ENCODE data around the gene RABGGTA.
"Not testable (repeated sequence)": the region's sequence is repeated elsewhere in the genome, so short reads cannot be mapped to it uniquely, and the experiment has no call there.

Gene RABGGTA

DNA sequence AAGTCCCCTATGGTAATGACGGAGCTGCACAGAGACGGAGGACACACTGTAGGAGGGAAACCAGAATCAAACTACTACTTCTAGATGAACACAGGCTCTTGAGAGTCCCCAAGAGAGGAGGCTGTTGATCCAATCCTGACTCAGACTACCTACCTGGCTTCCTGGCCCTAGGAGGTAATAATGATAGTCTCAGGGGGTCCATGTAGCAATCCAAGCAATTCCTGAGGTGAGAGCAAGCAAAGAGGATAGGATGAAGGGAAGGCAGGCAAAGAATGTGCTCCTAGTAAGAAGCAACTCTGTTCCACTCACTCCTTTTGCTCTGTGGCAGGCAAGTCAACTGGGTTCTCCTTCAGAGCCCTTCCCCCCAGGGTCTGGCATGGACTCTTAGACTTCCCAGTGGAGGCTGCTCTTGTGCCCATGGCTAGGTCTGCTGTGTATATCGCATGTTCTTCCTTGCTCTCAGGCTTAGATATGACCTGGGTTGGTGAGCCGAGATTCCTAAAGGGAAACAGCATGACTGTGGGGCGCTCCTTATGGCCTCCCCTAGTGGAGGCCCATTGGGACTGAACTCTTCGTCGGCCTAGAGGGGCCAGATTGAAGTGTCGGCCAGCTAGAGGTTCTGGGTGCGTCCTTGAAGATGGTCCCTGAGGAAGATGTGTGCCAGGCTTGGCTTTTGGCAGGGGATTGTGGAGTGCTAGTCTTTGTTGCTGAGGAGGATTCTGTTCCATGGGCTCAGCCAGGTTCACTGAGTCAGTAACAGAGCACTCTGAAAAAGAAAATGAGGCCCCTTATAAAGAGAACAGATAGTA is 31.1 kb downstream of the RABGGTA start:
- no peak for DNase-seq (ENCODE audit: low read depth in 2 of 2)

- no peak for DNase-seq (ENCODE audit: low read depth in 2 of 2)
Measured at GRCh38 chr14:24238527-24239037, 32.8 kb downstream of the RABGGTA start.

GRCh38 chr14:24238123-24238522 is 33.3 kb downstream of the RABGGTA start:
- DNase-seq (ENCODE audit: low read depth in 2 of 2), result no peak

- DNase-seq (ENCODE audit: low read depth in 2 of 2), result no peak
Measured at GRCh38 chr14:24237463-24237955, 33.9 kb downstream of the RABGGTA start.

DNA sequence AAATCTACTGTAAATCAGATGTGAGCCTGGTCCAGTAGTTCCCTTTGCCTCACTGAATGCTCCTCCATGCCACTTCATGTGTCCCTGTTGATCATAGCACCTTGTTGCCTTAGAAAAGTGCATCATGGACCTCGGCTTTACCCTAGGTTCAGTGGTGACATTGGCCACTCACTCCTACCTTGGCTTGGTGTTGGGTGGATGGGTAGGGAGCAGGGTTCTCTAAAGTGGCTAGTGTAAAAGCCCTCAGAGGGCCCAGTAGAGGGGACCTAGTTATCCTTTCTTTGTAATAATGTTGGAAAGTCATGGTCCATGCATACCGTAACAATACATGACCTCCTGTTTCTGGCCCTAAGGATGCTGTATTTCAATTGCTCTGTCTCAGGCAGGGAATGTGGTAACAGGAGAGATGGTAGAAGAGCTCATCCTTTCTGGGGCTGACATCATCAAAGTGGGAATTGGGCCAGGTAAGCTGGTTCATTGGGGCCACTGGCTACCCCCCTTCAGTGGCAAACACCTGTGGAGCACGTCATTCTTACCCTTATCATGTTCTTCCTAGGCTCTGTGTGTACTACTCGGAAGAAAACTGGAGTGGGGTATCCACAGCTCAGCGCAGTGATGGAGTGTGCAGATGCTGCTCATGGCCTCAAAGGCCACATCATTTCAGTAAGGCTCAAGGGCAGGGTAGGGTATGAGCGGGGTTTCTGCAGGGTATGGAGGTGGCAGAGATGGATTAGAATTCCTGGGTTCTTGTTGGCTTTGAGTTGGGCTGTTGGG is 34.5 kb downstream of the RABGGTA start:
- DNase-seq (ENCODE audit: low read depth in 2 of 2), result no peak

- no peak for DNase-seq (ENCODE audit: low read depth in 2 of 2)
Measured at GRCh38 chr14:24235804-24236688, 35.4 kb downstream of the RABGGTA start.

DNA sequence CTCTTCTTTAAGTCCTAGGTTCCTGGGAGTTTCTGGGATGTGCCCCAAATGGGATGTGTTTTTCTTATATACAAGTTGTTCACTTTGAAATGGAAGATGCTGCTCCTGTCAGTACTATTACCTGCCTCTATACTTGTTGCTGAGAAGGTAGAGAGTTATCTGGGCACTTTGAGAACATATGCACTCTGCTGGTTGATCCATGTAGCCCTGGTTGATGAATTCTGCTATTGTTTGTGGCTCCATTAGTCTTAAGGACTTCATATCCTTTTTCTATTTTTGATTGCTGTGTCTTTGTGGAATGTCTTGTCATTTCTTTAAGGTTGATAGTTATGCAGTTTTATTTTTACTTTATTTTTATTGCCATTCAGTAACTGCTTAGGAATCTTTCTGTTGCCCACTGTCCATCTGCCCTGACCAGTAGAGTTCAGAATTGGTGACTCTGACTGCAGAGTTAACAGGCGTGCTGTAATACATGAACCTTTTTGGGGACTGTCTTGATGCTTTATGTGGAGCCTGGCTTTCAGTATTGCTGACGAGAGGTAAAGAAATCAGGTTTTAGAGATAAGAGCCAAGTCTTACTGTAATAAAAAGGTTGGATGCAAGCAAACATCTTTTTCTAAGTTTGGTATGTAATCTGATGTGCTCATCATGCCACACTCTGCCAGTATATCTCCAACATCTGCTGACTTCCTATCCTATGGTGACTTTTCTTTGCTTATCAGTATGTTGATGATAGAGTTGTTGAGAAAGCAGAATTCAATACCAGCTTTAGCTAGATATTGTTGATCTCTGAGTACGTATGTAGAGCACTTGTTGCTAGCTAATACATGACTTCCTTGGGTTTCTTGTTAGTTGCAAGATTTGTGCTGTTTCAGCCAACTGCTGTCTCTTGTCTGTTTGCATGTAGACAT is 37.0 kb downstream of the RABGGTA start:
- no peak for DNase-seq (ENCODE audit: low read depth in 2 of 2)

GRCh38 chr14:24233538-24233866 is 37.9 kb downstream of the RABGGTA start:
- DNase-seq (ENCODE audit: low read depth in 2 of 2), result no peak

GRCh38 chr14:24232645-24233537 is 38.5 kb downstream of the RABGGTA start, which contains the start of gene GMPR2:
TSS of gene GMPR2 (plus strand) at chr14:24232929. CDS start at chr14:24233254, 325 bp downstream.
- no peak for DNase-seq (ENCODE audit: low read depth in 2 of 2)

- peak; percentile 64 to 75 for DNase-seq (ENCODE audit: low read depth in 2 of 2)
Measured at GRCh38 chr14:24232121-24232644, 39.2 kb downstream of the RABGGTA start, which contains the start of gene NEDD8. TSS of gene NEDD8 (minus strand) at chr14:24232367. CDS start at chr14:24232267, 100 bp downstream.

DNA sequence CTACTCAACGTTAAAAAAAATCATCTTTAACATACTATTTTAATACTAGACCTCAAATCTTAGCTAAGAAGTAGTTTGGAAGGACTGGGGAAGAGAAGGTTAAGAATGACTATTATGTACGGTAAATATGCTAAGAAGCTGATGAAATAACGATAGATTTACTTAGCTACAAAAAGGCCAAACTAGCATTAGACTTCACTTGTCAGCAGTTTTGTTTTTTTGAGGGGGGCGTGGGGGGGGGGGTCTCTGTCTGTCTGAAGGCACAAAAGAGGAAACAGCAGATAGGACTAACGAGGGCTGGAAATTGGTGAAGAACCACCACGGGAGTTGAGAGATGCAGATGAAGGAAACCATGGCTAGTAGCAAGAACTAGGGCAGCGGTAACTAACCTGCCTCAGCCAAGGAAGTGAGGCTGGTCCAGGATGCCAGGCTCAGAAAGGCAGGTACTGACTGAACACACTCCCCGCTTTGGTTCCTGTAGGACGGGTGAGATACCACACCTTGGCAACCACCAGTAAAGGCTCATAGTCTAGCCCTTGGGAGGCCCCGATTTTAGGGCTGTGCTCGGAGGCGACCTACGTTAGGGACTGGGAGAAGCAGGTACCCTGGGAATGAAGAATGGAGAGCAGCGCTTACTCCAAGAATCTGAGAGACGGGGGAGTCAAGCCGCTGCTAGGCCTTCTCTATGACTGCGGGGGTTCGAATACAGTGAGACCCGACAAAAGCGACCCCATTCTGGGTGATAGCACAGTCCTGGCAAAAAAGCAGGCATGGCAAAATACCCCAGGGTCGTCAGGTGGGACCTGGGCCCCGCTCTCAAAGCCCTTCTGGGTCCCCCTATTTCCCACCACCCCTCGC is 39.9 kb downstream of the RABGGTA start:
- DNase-seq (ENCODE audit: low read depth in 2 of 2), result no peak

DNA sequence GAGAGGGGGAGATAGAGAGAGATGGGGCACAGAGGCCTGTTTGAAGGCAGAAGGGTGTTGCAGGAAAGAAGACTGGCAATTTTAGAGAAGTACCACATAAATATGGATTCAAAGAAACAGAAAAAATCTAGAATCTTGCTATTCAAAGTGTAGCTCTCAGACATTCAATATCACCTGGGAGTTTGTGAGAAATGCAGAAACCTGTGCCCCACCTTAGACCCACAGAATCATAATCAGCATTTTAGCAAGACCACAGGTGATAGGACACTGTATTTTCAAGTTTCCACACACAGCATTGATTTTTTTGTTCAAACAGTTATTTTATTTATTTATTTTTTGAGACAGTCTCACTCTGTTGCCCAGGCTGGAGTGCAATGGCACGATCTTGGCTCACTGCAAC is 42.5 kb downstream of the RABGGTA start:
- DNase-seq (ENCODE audit: low read depth in 2 of 2), result no peak

GRCh38 chr14:24226473-24226872 is 44.9 kb downstream of the RABGGTA start:
- DNase-seq (ENCODE audit: low read depth in 2 of 2), result no peak

- DNase-seq (ENCODE audit: low read depth in 2 of 2), result no peak
Measured at GRCh38 chr14:24224618-24225071, 46.8 kb downstream of the RABGGTA start.

GRCh38 chr14:24222987-24223386 is 48.4 kb downstream of the RABGGTA start:
- not testable (repeated sequence) for DNase-seq (ENCODE audit: low read depth in 2 of 2)

DNA sequence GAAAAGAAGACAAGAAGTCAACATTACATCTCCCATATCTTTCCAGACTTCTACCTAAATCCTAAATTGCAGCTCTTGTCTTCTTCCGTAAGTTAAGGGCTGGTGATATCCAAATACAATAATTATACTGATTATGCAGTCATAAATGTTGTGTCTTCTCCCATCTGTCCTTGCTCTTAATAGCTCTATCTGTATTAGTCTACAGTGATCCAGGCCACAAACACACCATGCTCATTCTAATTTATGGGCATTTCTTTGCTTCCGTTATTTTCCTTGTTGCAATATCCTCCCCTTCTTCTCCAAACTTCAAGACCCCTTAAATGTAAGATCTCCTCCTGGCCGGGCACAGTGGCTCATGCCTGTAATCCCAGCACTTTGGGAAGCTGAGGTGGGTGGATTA is 51.9 kb downstream of the RABGGTA start:
- no peak for DNase-seq (ENCODE audit: low read depth in 2 of 2)

DNA sequence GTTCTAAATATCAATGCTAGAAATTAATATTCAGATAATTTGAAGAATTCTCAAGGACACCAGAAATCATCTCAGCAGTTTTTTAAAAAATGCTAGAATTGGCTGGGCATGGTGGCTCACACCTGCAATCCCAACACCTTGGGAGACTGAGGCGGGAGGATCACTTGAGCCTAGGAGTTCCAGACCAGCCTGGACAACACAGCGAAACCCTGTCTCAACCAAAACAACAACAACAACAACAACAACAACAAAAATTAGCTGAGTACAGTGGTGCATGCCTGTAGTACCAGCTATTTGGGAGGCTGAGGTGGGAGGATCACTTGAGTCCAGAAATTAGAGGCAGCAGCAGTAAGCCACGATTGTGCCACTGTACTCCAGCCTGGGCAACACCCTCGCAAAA is 52.3 kb downstream of the RABGGTA start:
- DNase-seq (ENCODE audit: low read depth in 2 of 2), result no peak

- DNase-seq (ENCODE audit: low read depth in 2 of 2), result not testable (repeated sequence)
Measured at GRCh38 chr14:24216876-24217275, 54.5 kb downstream of the RABGGTA start.

All from stimulated activated CD8-positive, alpha-beta memory T cell treated with anti-CD3 and anti-CD28 coated beads, Interleukin-7, amount 100 ng/mL, for 1 hour (primary cell).